Gastrocnemius medialis (tissue), 4 donors: ENCODE results near the gene PGAM2. TPM values are rescaled to one million over a fixed set of nuclear protein-coding genes. Genes with fewer than 3 reads are reported as not detected.
A peak's percentile ranks its signal among the peaks of the same experiment; 100 is the strongest.

Experiments
- ATAC-seq, 2 donors: fragments of 150-250 bp; one replicate each; pipeline ENCODE4 v1.9.1; 2016
- DNase-seq, 2 donors: peaks; one replicate each; pipeline ENCODE4 v3.0.0-alpha.2; 2019
- H3K27ac ChIP-seq, 4 donors: fragments of 200-600 bp; sonication (generic); 1 replicate in 1 of 4; 2 replicates in 3 of 4; pipeline ENCODE4 v1.5.1; 2016 to 2018; ENCODE audit warnings: mild to moderate bottlenecking in 2 of 4, moderate library complexity in 1 of 4
- H3K27me3 ChIP-seq, 3 donors: fragments of 200-600 bp; sonication (generic) in 2 of 3; 1 replicate in 1 of 3; 2 replicates in 2 of 3; pipeline versions ENCODE4 v1.5.1 to v1.6.0; 2016 to 2019; ENCODE audit warnings: mild to moderate bottlenecking in 1 of 3, moderate library complexity in 1 of 3
- H3K36me3 ChIP-seq, 2 donors: fragments of 200-600 bp; sonication (generic) in 1 of 2; one replicate each; pipeline ENCODE4 v1.5.1; 2017 to 2018
- H3K4me1 ChIP-seq, 2 donors: fragments of 200-600 bp; sonication (generic) in 1 of 2; one replicate each; pipeline ENCODE4 v1.5.1; 2016 to 2017; ENCODE audit warnings: mild to moderate bottlenecking in 2 of 2
- H3K4me3 ChIP-seq, 4 donors: fragments of 200-600 bp; sonication (generic) in 3 of 4; 1 replicate in 1 of 4; 2 replicates in 3 of 4; pipeline ENCODE4 v1.5.1; 2016 to 2019; ENCODE audit warnings: mild to moderate bottlenecking in 2 of 4
- H3K9me3 ChIP-seq, 3 donors: fragments of 200-600 bp; sonication (generic) in 2 of 3; 1 replicate in 1 of 3; 2 replicates in 2 of 3; pipeline ENCODE4 v1.5.1; 2016 to 2019
- POLR2A ChIP-seq, 2 donors: fragments of 450-650 bp; IDR thresholded peaks; one replicate each; pipeline ENCODE4 v1.6.1; 2017; ENCODE audit warnings: antibody characterized with exemption in 2 of 2, mild to moderate bottlenecking in 2 of 2, moderate library complexity in 2 of 2
- in situ Hi-C, 4 donors: fragments of 200-750 bp; cut with MboI; loops; one replicate each; pipeline versions ENCODE4 v1.15.0 to v1.8.0; 2017; ENCODE audit warnings: low sequenced_read_pairs in 4 of 4
- intact Hi-C: fragments of 100-400 bp; cut with DNase I; formaldehyde crosslinking; loops from one replicate; pipeline ENCODE4 v1.15.1; 2023; ENCODE audit warnings: low total_unique reads
- total RNA-seq, 4 donors: library from RNA; depleted of rRNA; stranded (reverse); fragments of >200 nt; gene quantifications; one replicate each; pipeline versions ENCODE4 v1.1.0 to v1.2.3, GENCODE V29; 2016
- TF ChIP-seq, protein P1 (sequence below), 5 experiments: fragments of 450-650 bp in 3 of 5; fragments of 200-600 bp in 2 of 5; sonication (generic) in 2 of 5; IDR thresholded peaks in 4 of 5; conservative IDR thresholded peaks in 1 of 5; 1 replicate in 4 of 5; 2 replicates in 1 of 5; pipeline ENCODE4 v1.5.1; 2016 to 2019; ENCODE audit warnings: antibody characterized with exemption in 5 of 5, mild to moderate bottlenecking in 3 of 5, moderate library complexity in 3 of 5

The PGAM2 gene
- total RNA-seq, 4 donors from 2014 or later = 129 to 355 (median 306) TPM

DNA sequence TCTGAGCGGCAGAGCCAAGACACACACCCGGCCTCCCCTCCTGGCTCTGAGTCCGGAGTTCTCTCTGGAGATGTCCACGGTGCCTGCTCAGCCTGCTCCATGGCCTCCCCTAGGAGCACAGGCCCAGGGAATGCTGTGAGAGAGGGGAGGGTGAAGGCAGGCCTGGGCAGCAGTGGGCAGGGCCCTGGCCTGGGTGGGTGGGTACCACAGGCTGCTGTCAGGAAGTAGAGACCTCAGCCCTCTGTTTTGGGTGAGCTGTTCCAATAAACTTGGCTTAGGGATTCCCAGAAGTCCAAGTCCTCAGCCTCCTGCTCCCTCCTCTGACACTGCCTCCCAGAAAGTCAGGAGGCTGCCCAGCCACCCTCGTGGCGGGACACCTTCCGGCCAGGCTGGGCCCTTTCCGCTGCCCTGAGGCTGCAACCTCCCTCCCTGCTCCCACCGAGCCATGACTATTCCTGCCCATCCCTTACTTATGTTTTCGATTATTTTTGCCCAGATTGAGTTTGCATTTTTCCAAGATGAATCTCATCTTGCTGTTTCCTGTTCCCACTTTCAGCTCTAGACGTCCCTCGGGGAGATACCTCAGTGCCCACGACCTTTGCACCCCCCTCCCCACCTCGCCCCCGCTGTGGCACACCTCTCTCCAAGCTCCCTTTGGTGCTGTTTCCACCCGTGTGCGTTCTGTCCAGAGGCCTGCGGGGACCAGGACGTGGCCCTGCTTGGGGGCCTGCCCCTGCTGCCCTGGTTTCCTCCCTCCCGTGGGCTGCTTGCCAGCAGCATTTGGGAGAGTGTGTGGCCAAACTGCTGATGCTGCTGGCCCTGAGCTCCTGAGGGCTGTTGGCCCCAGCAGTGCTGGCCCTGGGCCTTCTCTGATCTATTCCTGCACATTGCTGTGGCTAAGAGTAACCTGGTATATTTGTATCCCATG, 22.8 kb upstream of the PGAM2 start:
- intact Hi-C loops (no loop called here), in situ Hi-C loops (no loop called here)
- Histone ChIP-seq H3K36me3 (no peaks in the 10 kb centered on the region), H3K4me3 (no peak overlapping the region), H3K27ac (peak overlapping the region; percentile 47 to 77 (median 68)), H3K9me3 (no peaks in the 10 kb centered on the region), H3K27me3 (no peaks in the 10 kb centered on the region), H3K4me1 (peaks cover 14 to 17% of the 10 kb centered on the region in 2 donors)
- ATAC-seq = peak in 1 of 2 donors; percentile 42
- peak in 1 of 2 donors; percentile 55 for DNase-seq
- no peak for TF ChIP-seq POLR2A (IDR thresholded peaks at IDR 0.05)
- TF ChIP-seq, protein P1, sequence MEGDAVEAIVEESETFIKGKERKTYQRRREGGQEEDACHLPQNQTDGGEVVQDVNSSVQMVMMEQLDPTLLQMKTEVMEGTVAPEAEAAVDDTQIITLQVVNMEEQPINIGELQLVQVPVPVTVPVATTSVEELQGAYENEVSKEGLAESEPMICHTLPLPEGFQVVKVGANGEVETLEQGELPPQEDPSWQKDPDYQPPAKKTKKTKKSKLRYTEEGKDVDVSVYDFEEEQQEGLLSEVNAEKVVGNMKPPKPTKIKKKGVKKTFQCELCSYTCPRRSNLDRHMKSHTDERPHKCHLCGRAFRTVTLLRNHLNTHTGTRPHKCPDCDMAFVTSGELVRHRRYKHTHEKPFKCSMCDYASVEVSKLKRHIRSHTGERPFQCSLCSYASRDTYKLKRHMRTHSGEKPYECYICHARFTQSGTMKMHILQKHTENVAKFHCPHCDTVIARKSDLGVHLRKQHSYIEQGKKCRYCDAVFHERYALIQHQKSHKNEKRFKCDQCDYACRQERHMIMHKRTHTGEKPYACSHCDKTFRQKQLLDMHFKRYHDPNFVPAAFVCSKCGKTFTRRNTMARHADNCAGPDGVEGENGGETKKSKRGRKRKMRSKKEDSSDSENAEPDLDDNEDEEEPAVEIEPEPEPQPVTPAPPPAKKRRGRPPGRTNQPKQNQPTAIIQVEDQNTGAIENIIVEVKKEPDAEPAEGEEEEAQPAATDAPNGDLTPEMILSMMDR (IDR thresholded peaks at IDR 0.05 in 4 of 5, conservative IDR thresholded peaks at IDR 0.05 in 1 of 5) = no peak

DNA sequence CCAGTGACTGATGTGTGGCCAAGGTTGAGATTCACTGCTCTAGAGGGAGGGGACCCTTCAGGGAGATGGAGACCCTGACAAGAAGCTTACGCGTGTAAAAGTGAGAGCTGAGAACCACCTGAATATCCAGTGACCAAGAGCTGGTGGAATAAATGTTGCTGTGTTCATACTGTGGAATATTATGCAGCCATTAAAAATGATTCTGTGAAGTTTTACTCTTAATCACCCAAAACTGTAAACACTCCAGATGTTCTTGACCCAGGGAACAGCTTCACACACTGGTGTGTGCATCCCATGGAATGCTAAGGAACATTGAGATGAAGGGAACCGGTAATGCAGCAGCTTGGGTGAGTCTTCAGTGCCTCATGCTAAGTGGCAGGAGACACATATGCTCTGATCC, 21.3 kb upstream of the PGAM2 start:
- Histone ChIP-seq H3K36me3 (no peaks in the 10 kb centered on the region), H3K27me3 (no peaks in the 10 kb centered on the region), H3K9me3 (no peaks in the 10 kb centered on the region), H3K27ac (peak overlapping the region in 1 of 4 donors; percentile 77), H3K4me3 (no peak overlapping the region), H3K4me1 (peaks cover 17 to 20% of the 10 kb centered on the region in 2 donors)
- ATAC-seq = no peak
- DNase-seq = no peak
- TF ChIP-seq, protein P1 (IDR thresholded peaks at IDR 0.05 in 4 of 5, conservative IDR thresholded peaks at IDR 0.05 in 1 of 5) = no peak
- TF ChIP-seq POLR2A (IDR thresholded peaks at IDR 0.05) = no peak
- intact Hi-C loops = no loop called here
- in situ Hi-C loops = no loop called here

DNA sequence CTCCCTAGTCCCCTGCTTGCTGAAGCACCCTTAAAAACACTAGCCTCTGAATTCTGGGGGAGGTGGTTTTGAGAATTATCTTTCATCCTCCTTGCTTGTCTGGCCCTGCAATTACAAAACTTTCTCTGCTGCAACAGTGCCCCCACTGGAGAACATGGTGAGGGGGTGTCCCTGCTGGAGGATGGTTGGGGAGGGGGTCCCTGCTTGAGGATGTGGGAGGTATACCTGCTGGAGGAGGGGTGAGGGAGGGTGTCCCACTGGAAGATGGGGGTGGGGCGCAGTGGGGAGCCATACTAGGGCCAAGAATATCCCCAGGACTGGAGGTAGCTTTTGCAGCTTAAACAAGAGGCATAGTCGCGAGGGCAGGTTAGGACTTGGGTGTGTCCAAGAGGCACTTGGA, 20.2 kb upstream of the PGAM2 start:
- H3K27ac ChIP-seq = no peak overlapping the region
- H3K4me1 ChIP-seq = peaks cover 25 to 30% of the 10 kb centered on the region in 2 donors
- intact Hi-C loops = no loop called here
- no peak overlapping the region for H3K4me3 ChIP-seq
- ATAC-seq (no peak), DNase-seq (no peak)
- in situ Hi-C loops = no loop called here
- H3K36me3 ChIP-seq = no peaks in the 10 kb centered on the region
- H3K27me3 ChIP-seq = no peaks in the 10 kb centered on the region
- H3K9me3 ChIP-seq = no peaks in the 10 kb centered on the region
- TF ChIP-seq, protein P1 (IDR thresholded peaks at IDR 0.05 in 4 of 5, conservative IDR thresholded peaks at IDR 0.05 in 1 of 5) = no peak
- TF ChIP-seq POLR2A (IDR thresholded peaks at IDR 0.05) = no peak

DNA sequence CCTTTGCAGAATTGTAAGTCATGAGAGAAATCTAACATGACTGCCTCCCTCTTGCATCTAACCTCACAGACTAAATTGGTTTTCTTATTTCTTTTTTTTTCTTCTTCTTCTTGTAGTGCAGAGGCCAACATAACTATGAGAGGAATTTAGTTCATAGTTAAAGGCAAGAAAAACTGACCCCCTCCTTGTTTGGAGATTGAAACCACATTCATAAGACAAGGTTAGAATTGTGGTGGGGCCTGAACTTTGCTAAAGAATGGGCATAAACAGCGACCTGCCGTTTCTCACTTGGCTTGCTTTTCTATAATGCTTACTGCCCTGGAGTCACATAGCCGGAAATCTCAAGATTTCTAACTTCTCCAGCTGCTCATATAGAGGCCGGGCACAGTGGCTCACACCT, 19.3 kb upstream of the PGAM2 start:
- Histone ChIP-seq H3K27ac (no peak overlapping the region), H3K27me3 (no peaks in the 10 kb centered on the region), H3K9me3 (no peaks in the 10 kb centered on the region), H3K4me1 (peaks cover 34 to 38% of the 10 kb centered on the region in 2 donors), H3K36me3 (peaks cover 0 to 6% of the 10 kb centered on the region in 2 donors), H3K4me3 (no peak overlapping the region)
- in situ Hi-C loops = no loop called here
- intact Hi-C loops = loop anchor here (5.0 kb wide), 1 partner anchor 238 kb away; no protein-coding TSS in a partner anchor
- DNase-seq (no peak), ATAC-seq (no peak)
- TF ChIP-seq, protein P1 (IDR thresholded peaks at IDR 0.05 in 4 of 5, conservative IDR thresholded peaks at IDR 0.05 in 1 of 5) = no peak
- no peak for TF ChIP-seq POLR2A (IDR thresholded peaks at IDR 0.05)
